ENCODE data around the gene CHMP1A.
"Not testable (repeated sequence)": the region's sequence is repeated elsewhere in the genome, so short reads cannot be mapped to it uniquely, and the experiment has no call there.

DNA sequence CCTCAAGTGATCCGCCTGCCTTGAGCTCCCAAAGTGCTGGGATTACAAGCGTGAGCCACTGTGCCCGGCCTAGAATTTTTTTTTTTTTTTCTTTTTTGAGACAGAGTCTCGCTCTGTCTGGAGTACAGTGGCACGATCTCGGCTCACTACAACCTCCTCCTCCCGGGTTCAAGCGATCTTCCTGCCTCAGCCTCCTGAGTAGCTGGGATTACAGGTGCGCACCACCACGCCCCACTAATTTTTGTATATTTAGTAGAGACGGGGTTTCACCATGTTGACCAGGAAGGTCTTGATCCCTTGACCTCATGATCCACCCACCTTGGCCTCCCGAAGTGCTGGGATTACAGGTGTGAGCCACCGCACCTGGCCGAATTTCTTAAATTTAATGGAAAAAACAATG lies 41.2 kb upstream of the CHMP1A start:
- TF ChIP-seq CTCF (IDR thresholded peaks at IDR 0.05; ENCODE audit: low read depth, low read length); EZH2phosphoT487 (IDR thresholded peaks at IDR 0.05; ENCODE audit: low read depth): not testable (repeated sequence)
